ENCODE measurements around the gene MCM3.

MCM3 gene
- total RNA-seq: 101 to 157 reads per million in 2 experiments

DNA sequence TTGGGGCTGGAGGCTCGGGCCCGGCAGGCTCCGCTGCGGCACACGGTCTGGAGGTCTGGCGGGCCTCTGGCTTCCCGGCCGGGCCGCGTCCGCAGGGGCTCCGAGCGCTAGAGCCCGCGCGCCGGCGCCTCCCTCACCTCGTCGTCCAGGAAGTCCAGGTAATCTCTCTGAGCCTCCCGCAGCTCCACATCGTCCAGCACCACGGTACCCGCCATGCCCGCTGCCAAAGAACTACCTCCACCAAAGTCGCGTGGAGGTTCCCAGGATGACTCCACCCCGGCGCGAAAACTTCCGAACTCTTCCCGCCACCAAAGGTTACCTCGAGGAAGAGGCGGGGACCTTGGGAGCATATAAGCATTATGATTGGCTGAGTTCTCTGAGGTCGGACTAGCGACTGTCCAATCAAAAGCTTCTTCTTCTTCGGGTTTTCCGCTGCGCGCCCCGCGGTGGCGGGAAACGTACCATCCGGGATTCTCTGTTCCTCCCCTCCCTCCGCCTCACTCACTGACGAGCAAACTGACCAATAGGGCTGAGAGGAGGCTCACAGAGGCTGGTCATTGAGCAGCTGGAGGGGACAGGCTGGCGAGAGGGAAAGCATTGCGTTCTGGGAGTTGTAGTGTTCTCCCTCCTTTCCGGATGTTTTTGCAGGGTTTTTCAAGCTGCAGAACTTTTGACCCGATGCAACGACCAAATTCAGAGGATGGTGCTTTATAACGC lies at the start of gene MCM3:
TSS of gene MCM3 (minus strand) at position 283 of the 717 bp plus-strand sequence. CDS start at position 215, 68 bp downstream.
- peak; percentile 89 for DNase-seq (ENCODE audit: low read depth)

DNA sequence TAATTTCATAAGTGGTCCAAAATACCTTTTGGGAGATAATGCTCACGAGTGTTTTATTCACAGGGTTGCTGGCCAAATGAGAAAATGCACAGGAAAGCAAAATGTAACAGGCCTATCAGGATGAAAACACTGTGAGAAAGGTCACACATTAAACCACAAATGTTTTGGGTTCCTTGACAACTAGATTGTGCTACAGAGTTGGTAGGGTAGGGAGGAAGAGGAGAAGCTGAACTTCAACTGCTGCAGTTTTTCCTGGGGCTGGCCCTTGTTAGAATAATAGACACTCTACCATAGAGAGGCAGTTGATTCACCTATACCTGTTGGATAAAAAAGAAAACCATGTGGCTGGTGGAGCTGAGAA lies 49.3 kb upstream of the MCM3 start:
- DNase-seq (ENCODE audit: low read depth): no peak

DNA sequence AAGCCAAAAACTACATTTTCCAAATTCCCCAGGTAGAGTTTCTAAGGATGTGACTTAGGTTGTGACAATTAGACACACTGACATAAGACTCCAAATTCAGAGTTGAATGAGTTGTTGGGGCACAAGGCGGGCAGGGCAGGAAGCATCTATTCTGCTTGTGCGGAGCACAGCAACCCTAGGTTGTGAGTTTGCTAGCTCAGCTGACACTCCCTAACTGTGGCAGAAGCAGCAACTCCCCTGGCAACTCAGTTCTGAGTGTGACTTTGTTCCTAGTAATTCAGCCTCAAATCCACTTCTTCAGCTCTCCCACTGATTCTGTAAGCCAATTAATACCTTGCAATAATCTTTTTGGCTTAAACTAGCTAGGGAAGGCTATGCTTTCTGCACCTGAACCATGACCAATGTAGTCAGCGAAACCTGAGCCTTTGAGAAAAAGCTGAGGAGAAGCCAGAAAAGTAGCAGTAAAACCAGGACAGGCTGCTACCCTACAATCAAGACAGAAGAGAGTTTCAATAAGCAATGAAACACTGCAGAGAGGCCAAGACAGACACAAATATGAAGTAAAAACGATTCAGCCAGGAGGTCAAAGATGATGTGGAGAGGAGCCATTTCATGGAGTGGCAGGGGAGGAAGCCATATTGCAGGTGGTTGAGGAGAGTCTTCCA lies 47.4 kb upstream of the MCM3 start:
- no peak for DNase-seq (ENCODE audit: low read depth)

DNA sequence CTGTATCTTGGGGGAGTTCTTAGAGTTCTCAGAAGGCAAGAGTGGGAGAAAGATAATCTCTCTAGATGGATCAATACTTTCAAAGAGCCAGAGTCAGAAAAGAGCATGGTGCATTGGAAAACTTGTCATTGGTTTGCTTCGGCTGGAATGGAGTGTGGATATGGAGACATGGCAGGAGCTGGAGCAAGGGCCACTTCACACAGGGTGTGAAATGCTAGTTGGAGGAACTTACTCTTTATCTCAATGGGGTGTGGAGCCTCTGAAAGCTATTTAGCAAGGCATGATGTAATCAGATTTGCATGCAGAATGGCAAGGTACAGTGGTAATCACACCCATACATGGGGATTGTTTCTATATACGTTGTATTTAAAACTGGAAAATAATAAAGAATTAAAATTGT lies 45.9 kb upstream of the MCM3 start:
- DNase-seq (ENCODE audit: low read depth): no peak

DNA sequence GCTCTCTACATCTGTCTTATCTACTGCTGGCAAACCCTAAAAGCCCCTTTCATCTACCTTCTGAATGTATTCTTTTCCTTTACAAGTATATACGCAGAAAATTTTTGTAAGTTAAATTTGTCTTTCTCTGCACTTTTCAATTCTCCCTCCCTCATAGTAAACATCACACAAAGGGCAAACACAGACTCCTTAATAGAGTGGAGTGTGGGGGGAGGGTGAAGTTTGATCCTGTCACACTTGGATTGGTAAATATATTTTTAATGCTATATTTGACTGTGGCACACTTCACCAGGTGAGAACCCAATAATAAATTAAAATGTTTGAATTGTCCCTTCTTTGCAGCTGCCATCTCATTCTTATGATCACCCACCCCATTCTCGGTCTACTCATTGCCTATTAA lies 44.2 kb upstream of the MCM3 start:
- DNase-seq (ENCODE audit: low read depth): no peak

DNA sequence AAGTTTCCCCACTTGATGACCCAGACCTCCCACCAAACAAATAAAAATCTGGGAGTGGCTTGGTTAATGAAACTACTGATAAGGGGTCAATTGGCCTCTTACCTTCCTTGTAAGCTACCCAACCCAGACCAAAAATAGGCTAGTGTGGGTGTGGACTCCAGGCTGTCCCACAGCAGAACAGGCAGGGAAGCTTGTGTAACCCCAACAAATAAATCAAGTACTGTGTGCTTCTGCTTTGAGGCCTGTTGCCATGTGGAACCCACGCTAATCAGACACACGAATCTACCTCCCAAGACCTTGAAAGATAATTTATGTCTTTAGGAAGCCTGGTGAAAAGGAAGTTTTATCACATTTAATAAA lies 43.7 kb upstream of the MCM3 start:
- no peak for DNase-seq (ENCODE audit: low read depth)

DNA sequence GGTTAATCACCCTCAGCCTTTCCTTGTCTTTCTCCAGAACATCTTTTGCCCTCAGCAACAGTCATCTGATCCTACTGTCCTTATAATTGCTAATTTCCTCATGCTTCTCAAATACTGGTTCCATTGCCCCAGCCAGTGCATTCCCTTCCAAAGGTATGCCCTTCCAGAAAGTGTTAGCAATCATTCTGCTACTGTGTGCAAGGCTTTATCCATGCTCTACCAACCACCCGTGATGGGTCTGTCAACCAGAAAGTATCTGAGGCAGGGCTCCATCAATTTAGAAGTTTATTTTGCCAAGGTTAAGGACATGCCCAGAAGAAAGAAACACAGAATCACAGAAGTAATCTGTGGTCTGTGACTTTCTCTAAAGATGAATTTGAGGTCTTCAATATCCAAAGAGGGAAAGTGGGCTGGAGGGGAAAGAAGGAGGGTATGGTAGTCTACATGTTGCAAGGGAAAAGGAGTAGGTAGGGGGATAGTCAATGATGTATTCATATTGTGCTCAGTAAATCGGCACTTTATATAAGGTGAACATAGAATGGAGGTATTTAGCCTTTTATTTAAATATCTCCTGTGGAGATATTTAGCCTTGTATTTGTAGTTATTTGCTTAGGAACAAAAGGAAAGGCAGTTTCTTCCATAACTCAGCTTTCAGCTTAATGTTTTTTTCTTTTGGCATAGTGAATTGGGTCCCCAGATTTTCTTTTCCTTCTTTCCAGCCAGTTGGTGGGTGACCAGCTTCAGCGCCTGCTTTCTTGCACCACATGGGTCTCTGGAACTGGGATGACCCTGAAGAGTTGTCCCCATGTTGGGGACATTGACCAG lies 42.2 kb upstream of the MCM3 start:
- no peak for DNase-seq (ENCODE audit: low read depth)

DNA sequence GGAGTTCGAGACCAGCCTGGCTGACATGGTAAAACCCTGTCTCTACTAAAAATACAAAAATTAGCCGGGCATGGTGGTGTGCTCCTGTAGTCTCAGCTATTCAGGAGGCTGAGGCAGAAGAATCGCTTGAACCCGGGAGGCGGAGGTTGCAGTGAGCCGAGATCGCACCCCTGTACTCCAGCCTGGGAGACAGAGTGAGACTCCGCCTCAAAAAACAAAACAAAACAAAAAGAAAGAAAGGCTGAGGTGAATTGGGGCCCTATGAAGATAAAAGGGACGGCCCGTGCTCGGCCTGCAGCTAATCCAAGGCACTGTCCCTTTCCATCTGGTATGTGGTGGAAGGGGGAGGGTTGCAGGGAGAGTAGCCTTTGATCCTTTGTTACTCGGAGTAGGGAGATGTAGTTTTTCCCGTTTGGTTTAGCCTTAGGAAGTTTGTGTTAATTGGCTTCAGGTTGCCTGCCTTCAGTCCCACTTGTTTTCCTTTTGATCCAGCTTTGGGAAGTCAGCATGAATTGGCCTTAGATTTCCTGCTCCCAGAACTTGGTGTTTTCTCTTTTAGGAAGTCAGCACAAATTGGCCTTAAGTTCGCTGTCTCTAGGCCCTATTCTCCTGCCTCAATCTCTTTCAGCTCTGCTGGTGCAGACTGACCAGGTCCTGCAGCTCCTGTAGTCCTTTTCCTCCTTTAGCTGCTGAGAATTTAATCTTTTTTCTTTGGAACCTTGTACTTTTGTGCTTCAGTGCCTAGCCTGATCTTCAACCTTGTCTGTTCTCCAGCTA lies 41.3 kb upstream of the MCM3 start:
- DNase-seq (ENCODE audit: low read depth): no peak

DNA sequence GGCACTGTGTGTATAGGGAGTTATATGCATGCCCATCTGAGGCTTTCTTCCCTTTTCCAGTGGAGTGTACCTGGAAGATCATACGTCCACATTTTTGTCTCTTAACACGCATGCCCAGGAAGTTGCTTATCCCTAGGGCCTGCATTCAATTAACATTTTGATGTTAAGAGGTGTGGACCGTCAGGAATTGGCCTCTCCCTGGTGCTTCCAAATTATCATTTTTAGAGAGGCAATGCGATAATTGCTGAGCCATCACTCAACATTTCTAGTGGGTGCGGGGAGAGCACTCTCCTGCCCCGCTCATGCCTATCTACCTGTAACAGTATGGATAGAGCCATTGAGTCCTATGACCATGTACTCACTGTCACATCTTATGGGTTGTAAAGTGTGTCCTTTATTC lies 39.6 kb upstream of the MCM3 start:
- DNase-seq (ENCODE audit: low read depth): no peak

DNA sequence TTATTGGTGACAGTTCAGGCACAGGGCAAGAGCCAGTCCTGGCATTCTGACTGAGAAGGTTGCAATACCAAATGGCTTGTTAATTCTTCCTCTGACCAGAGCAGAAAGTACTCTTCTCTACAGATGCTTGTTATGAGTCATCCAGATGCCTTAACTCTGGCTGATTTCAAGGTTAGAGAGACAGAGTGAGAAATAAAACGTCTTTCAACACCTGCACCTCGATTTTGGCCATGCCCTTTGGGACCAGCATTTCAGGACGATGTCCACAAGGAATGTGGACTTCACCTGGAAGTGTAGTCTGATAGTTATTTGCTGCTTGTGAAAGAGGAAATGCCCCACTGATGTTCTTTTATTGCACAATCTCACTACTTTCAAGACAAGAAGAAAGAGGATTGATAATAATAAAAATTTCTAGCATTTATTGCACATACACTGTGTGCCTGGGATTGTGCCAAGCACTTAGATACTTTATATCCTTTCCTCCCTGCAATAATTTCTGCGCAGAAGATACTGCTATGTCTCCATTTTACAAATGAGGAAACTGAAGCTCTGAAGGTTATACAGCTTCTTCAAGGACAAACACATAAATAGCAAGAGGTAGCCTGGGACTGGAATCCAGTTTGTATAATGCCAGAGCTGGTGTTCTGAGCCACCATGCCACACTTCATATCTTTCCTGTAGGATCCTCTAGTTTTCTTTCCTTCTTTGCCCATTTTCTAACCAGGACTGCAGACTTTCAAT lies 33.5 kb upstream of the MCM3 start:
- DNase-seq (ENCODE audit: low read depth): no peak

DNA sequence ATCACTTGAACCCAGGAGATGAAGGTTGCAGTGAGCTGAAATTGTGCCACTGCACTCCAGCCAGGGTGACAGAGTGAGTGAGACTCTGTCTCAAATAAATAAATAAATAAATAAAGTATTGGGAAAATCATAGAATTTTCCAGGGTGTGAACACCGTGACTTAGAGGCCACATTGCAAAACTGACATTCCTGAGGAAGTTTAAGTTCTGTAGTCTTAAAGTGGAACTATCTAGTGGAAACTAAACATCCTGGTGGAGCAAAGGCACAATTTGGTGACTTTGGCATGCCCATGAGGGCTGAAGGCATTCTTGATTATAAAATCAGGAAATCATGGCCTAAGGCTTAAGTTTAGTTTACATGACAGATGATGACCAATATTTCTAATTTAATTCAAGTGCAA lies 32.7 kb upstream of the MCM3 start:
- no peak for DNase-seq (ENCODE audit: low read depth)

DNA sequence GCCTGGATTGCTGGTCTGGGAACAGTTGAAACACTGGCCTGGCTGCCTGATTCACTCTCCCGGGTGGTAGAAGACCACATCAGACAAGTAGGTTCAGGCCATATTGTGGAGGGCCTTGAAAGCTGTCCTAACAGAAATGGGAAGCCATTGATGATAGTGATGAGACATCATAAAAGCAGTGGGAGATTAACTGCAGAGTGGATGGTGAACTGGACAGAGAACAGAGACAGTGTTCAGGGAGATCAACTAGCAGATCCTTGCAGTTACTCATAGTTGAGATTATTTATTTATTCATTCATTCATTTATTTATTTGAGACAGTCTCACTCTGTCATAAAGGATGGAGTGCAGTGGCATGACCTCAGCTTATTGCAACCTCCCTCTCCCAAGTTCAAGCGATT lies 30.2 kb upstream of the MCM3 start:
- no peak for DNase-seq (ENCODE audit: low read depth)

DNA sequence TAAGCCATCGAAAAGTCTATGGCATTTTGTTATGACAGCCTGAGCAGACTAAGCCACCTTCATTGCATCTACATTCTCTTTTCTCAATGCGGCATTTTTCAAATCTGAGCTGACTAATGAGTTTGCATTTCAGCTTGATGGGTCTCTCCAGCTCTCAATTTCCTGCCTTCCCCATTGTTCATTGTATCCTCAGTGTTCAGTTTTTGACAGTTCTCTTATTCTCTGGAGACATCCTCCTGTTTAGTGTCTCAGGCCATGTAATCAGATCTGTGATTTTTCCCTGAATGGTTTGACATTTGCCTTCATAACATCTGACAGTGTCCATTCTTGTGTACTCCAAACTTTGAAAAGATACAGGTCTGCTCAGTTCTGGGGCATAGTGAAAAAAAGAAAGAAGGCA lies 27.9 kb upstream of the MCM3 start:
- DNase-seq (ENCODE audit: low read depth): no peak

DNA sequence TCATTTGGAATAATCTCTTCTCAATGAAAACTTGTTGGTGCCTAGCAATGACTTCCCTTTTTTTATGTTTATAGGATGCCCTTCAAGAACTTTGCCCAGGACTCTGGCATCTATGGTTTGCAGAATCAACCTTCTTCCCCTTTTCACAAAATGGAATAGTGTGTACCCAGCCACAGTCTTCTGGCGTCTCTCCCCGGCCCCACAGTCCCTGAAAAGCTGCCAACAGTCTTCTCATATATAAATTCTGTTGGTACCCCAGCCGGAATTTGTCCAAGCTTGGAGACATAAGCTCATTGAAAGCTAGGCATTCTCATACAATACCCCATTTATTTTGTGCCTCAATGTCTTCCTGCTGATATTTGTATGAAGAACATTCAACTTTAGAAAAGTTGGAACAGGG lies 26.4 kb upstream of the MCM3 start:
- DNase-seq (ENCODE audit: low read depth): no peak

DNA sequence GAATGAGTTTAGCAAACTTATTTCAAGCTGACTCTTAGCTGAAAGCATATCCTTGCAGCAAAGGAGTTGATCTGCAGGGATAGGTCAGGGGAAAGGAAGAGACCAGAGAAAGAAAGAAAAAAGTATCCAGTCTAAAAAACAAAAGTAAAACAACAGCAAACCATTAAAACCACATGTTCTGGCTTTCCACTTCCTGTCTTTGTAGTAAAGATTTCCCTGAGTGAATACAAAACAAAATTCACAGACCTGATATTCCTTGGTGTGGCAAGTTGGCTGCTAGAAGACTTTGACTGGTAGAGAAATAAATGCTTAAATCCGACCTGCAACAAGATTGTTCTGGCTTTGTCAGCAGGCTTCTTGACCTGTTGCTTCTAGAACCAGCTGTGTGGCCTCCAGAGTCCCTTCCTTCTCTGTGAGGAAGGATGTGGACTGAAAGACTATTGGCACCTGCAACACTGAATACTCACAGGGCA lies 23.4 kb upstream of the MCM3 start:
- DNase-seq (ENCODE audit: low read depth): no peak

DNA sequence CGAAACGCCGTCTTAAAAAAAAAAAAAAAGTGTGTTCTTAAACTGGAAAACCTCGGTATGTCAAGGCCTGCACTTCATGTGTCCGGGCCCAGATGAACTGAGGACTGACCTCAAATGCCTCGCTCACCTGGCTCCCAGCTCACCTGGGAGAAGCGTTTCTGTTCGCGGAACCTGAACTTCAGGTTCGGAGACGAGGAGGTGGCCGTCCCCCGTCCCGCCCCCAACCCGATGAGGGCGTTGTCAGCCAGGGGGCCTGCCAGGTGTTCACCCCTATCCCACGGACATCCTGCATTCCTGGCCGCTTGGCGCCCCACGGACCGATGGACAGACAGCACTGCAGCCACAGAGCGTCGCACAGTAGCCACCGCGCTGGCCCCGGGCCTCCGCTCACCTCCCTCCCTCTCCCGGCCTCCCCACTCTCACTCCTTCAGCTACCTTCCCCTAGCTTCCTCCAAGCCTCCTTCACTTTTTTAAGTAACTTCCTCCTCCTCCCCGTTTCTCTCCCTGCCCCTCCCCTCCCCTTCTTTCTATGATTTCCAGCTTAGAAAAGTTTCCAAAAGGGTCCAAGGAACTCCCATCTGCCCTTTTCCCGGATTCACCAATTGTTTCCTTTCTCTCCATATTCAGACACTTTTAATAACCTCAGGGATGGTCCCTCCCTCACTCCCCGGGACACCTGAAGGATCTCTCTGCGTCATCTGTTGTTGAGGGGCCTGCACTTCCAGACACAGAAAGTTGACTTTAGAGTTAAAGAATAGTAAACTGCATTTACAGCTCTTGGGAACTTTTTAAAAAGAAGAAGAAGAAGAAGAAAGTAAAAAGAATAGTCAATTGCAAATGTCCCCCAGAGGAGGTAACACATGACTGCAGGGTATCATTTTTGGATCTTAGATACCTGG lies 22.7 kb upstream of the MCM3 start:
- no peak for DNase-seq (ENCODE audit: low read depth)

DNA sequence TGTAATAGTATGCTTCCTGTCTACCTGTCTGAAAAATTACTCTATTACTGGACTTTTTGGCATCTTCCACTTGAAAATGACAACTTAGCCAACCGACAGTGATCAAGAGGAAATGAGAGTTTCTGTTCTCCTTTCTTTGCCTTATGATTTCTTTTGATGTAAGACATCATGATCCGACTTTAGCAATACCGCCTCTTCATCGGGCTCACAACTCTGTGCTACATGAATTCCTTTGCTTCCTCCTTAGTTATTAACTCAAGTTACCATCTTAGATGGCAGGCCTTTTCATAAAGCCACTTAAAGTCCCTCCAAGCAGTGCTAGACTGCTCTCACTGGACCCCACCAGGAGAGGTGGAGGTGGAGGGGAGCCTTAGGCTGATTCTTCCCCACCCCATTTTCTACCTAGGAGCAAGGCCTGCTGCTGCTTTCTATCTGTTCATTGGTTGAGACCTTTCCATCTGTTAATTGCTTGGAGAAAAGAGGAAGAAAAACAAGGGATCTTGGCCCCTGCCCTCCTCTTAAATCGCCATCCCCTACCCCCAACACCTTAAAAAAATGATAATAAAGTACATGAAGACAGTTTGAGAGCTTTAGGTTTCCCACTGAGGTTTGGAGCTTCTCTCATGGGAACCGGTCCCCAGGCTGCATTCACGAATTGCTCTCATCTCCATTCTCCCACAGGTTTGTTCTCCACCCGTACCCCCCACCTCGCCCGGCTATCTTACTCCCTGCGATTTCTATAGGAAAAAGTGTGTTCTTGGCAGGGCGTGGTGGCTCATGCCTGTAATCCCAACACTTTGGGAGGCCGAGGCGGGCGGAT lies 21.6 kb upstream of the MCM3 start:
- no peak for DNase-seq (ENCODE audit: low read depth)

DNA sequence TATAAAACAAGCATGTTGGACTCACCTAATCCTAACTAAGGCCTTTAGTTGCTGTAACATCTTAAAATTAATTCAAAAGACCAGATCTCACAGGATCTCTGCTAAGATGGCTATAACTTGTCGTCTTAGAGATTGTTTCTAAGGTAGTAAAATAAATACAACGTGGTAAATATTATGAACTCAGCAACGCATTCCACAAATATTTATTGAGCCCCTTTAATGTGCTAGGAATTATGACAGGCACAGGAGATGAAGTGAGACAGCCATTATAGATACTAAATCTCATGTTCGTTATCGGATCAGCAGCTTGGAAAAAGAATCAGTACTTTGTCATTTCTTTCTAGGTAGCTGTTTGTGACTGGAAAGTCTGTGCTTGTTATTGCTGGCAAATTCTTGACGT lies 20.9 kb upstream of the MCM3 start:
- no peak for DNase-seq (ENCODE audit: low read depth)

DNA sequence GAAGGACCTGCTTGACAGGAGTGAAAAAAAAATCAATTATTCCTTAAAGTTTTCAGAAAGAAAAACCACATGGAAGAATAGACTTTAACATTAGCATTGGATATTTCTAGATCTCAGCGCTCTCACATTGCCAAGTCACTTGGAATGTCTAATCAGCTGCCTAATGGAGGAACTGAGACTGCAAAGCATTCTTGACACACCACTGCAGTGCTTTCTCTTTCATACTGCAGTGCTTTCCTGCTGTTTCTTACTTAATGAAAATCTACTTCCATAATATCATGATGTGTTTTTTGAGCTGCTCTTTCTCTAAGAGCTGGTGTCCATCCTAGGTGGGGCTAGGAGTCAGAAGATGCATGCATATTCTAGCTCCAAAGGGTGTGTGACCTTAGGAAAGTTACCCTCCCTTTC lies 20.4 kb upstream of the MCM3 start:
- DNase-seq (ENCODE audit: low read depth): no peak

DNA sequence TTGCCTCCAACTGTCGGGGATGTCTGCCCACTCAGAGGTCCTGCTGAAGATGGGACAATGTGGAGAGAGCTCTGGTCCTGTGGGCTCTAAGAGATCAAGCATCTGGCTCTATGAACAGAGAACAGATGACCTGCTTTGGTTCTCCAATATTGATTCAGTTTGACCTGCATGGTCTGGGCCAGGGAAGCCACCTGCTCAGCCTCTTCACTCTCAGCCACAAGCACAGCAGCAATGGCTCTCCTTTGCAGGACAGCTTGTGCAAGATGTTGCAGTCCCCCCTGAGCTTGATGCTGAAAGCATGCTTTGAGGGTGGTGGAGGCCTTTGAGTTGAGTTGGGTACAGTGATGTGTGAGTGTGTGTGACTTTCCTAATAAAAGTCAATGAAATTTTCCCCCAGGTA lies 18.6 kb upstream of the MCM3 start:
- DNase-seq (ENCODE audit: low read depth): no peak
